ENCODE data around the gene APLP1. TPM values are rescaled to one million over a fixed set of nuclear protein-coding genes. Genes with fewer than 3 reads are reported as not detected.

The APLP1 gene
- total RNA-seq (ENCODE audit: unreplicated experiment): 618 TPM
- long read RNA-seq, transcript APLP1-201 (17 exons, 2,495 nt): major isoform, 117 of 479 reads
- long read RNA-seq, partial matches to known transcripts: 24 of 479 reads
- long read RNA-seq, other reads (novel, unspliced or antisense): 336 of 479 reads

GRCh38 chr19:35868172-35868822 lies at the start of gene APLP1:
Gene APLP1, plus strand, starts transcription at chr19:35868574. Its CDS starts 63 bp downstream, at chr19:35868637.
- Mint-ChIP-seq H3K27me3 (ENCODE audit: unreplicated experiment) (peaks cover 9% of the 10 kb centered on the region), H3K27ac (ENCODE audit: unreplicated experiment) (peak within 1 kb of the TSS; percentile 94), H3K4me1 (ENCODE audit: low read depth, unreplicated experiment) (peaks cover 12% of the 10 kb centered on the region)

GRCh38 chr19:35822579-35822978 lies 45.8 kb upstream of the APLP1 start:
- Mint-ChIP-seq H3K4me3 (ENCODE audit: unreplicated experiment) (no peak overlapping the region), H3K9me3 (ENCODE audit: unreplicated experiment) (peaks cover 3% of the 10 kb centered on the region), H3K36me3 (ENCODE audit: unreplicated experiment) (no peaks in the 10 kb centered on the region), H3K27me3 (ENCODE audit: unreplicated experiment) (peaks cover 5% of the 10 kb centered on the region), H3K27ac (ENCODE audit: unreplicated experiment) (no peak overlapping the region), H3K4me1 (ENCODE audit: low read depth, unreplicated experiment) (peaks cover 4% of the 10 kb centered on the region)
- no peak for DNase-seq
- no peak for TF ChIP-seq CTCF (IDR thresholded peaks at IDR 0.05; ENCODE audit: partially characterized antibody, unreplicated experiment)

More at GRCh38 chr19:35868172-35868822, at the start of gene APLP1:
- Mint-ChIP-seq H3K9me3 (ENCODE audit: unreplicated experiment) (peaks cover 12% of the 10 kb centered on the region), H3K4me3 (ENCODE audit: unreplicated experiment) (peak within 1 kb of the TSS; percentile 87), H3K36me3 (ENCODE audit: unreplicated experiment) (peaks cover 8% of the 10 kb centered on the region)
- DNase-seq: peak; percentile 89
- no peak for TF ChIP-seq CTCF (IDR thresholded peaks at IDR 0.05; ENCODE audit: partially characterized antibody, unreplicated experiment)

GRCh38 chr19:35824150-35824549 lies 44.2 kb upstream of the APLP1 start:
- Mint-ChIP-seq H3K4me3 (ENCODE audit: unreplicated experiment) (no peak overlapping the region), H3K36me3 (ENCODE audit: unreplicated experiment) (no peaks in the 10 kb centered on the region), H3K27me3 (ENCODE audit: unreplicated experiment) (peaks cover 5% of the 10 kb centered on the region), H3K27ac (ENCODE audit: unreplicated experiment) (no peak overlapping the region), H3K9me3 (ENCODE audit: unreplicated experiment) (peaks cover 3% of the 10 kb centered on the region), H3K4me1 (ENCODE audit: low read depth, unreplicated experiment) (peaks cover 4% of the 10 kb centered on the region)
- no peak for TF ChIP-seq CTCF (IDR thresholded peaks at IDR 0.05; ENCODE audit: partially characterized antibody, unreplicated experiment)
- DNase-seq: no peak

- no peak overlapping the region for H3K4me3 Mint-ChIP-seq (ENCODE audit: unreplicated experiment)
- peaks cover 5% of the 10 kb centered on the region for H3K27me3 Mint-ChIP-seq (ENCODE audit: unreplicated experiment)
- H3K9me3 Mint-ChIP-seq (ENCODE audit: unreplicated experiment): peaks cover 2% of the 10 kb centered on the region
- TF ChIP-seq CTCF (IDR thresholded peaks at IDR 0.05; ENCODE audit: partially characterized antibody, unreplicated experiment): no peak
- H3K4me1 Mint-ChIP-seq (ENCODE audit: low read depth, unreplicated experiment): no peaks in the 10 kb centered on the region
- DNase-seq: no peak
- H3K27ac Mint-ChIP-seq (ENCODE audit: unreplicated experiment): no peak overlapping the region
- H3K36me3 Mint-ChIP-seq (ENCODE audit: unreplicated experiment): no peaks in the 10 kb centered on the region
These were observed 39.6 kb upstream of the APLP1 start for GRCh38 chr19:35828692-35829301.

GRCh38 chr19:35830986-35831385 lies 37.4 kb upstream of the APLP1 start:
- no peak for DNase-seq
- no peak overlapping the region for H3K4me3 Mint-ChIP-seq (ENCODE audit: unreplicated experiment)
- no peak overlapping the region for H3K27ac Mint-ChIP-seq (ENCODE audit: unreplicated experiment)
- no peak for TF ChIP-seq CTCF (IDR thresholded peaks at IDR 0.05; ENCODE audit: partially characterized antibody, unreplicated experiment)
- peaks cover 3% of the 10 kb centered on the region for H3K4me1 Mint-ChIP-seq (ENCODE audit: low read depth, unreplicated experiment)
- H3K36me3 Mint-ChIP-seq (ENCODE audit: unreplicated experiment): no peaks in the 10 kb centered on the region
- peaks cover 6% of the 10 kb centered on the region for H3K9me3 Mint-ChIP-seq (ENCODE audit: unreplicated experiment)
- H3K27me3 Mint-ChIP-seq (ENCODE audit: unreplicated experiment): peaks cover 3% of the 10 kb centered on the region

Data from glutamatergic neuron (in vitro differentiated cells).